Activated B cell treated with CpG ODN at 0.5 μM for 24 hours (primary cell): Measurements from ENCODE around the gene LASP1. TPM values are rescaled to one million over a fixed set of nuclear protein-coding genes. Genes with fewer than 3 reads are reported as not detected.

Experiments
- ATAC-seq: fragments of 200-7000 bp; cut with Tn5 transposase; one replicate; pipeline ENCODE4 v1.10.0; 2021; ENCODE audit warnings: low read depth, mild to moderate bottlenecking, moderate library complexity
- CTCF ChIA-PET: fragments of 350-600 bp; sonication (Branson Sonifier 250); formaldehyde crosslinking; loops from one replicate; lab custom pipeline; 2021; ENCODE audit warnings: antibody characterized with exemption; lab: Charles Lee
- POLR2A ChIA-PET: fragments of 350-600 bp; sonication (Branson Sonifier 250); formaldehyde crosslinking; loops from one replicate; lab custom pipeline; 2021; ENCODE audit warnings: antibody characterized with exemption; lab: Charles Lee
- DNase-seq: peaks from one replicate; pipeline ENCODE4 v3.0.0; 2022
- H3K27ac Mint-ChIP-seq: one replicate; pipeline ENCODE4 v1.8.0; 2020; ENCODE audit warnings: mixed read lengths
- H3K27me3 Mint-ChIP-seq: one replicate; pipeline ENCODE4 v1.8.0; 2021; ENCODE audit warnings: mixed read lengths
- H3K36me3 Mint-ChIP-seq: one replicate; pipeline ENCODE4 v1.8.0; 2021; ENCODE audit warnings: low read depth, mixed read lengths
- H3K4me1 Mint-ChIP-seq: one replicate; pipeline ENCODE4 v1.8.0; 2021; ENCODE audit warnings: mixed read lengths
- H3K4me3 Mint-ChIP-seq: one replicate; pipeline ENCODE4 v1.8.0; 2020; ENCODE audit warnings: mild to moderate bottlenecking, mixed read lengths
- H3K9me3 Mint-ChIP-seq: one replicate; pipeline ENCODE4 v1.8.0; 2020; ENCODE audit warnings: mixed read lengths
- CTCF ChIP-seq: fragments of 200-600 bp; IDR thresholded peaks from one replicate; pipeline ENCODE4 v1.8.0; 2022; ENCODE audit warnings: antibody characterized with exemption, mild to moderate bottlenecking
- intact Hi-C: fragments of 100-400 bp; cut with micrococcal nuclease; formaldehyde crosslinking; loops from one replicate; pipeline ENCODE4 v1.15.1; 2024
- total RNA-seq: library from RNA; stranded (reverse); gene quantifications from 2 replicates; pipeline ENCODE4 v1.2.3, GENCODE V29; 2022

Gene LASP1
- total RNA-seq, 1 donor from 2014 or later, result 127 TPM

GRCh38 chr17:38889745-38890409 lies 20.0 kb downstream of the LASP1 start:
- Mint-ChIP-seq H3K27ac (peak overlapping the region; percentile 19), H3K4me1 (peaks cover 33% of the 10 kb centered on the region), H3K4me3 (no peak overlapping the region), H3K27me3 (no peaks in the 10 kb centered on the region), H3K9me3 (no peaks in the 10 kb centered on the region), H3K36me3 (peaks cover 82% of the 10 kb centered on the region)
- DNase-seq (no peak), ATAC-seq (no peak)
- TF ChIP-seq CTCF, result no peak
- ChIA-PET CTCF (no interaction called here), POLR2A (interaction anchor here (0.6 kb wide), 1 partner anchor 21 kb away, joined by 3 read pairs; no protein-coding TSS in a partner anchor)
- intact Hi-C loops, result no loop called here

- Mint-ChIP-seq H3K27me3 (no peaks in the 10 kb centered on the region), H3K27ac (no peak overlapping the region), H3K4me1 (peaks cover 28% of the 10 kb centered on the region), H3K9me3 (no peaks in the 10 kb centered on the region), H3K4me3 (no peak overlapping the region), H3K36me3 (peaks cover 77% of the 10 kb centered on the region)
- ChIA-PET CTCF (no interaction called here), POLR2A (no interaction called here)
- no peak for TF ChIP-seq CTCF
- DNase-seq, result no peak
- intact Hi-C loops, result no loop called here
- ATAC-seq, result no peak
These were observed 20.5 kb downstream of the LASP1 start for GRCh38 chr17:38890410-38890746.

GRCh38 chr17:38891441-38891840 lies 21.6 kb downstream of the LASP1 start:
- ATAC-seq, result peak; percentile 40
- POLR2A ChIA-PET, result interaction anchor here (0.5 to 1.6 kb wide), 7 partner anchors 11 to 309 kb away, joined by 3 to 7 read pairs (median 6); partner anchors contain the start of genes LASP1, RPL19 and RPL23
- H3K27ac Mint-ChIP-seq, result peak overlapping the region; percentile 77
- H3K4me1 Mint-ChIP-seq, result peaks cover 18% of the 10 kb centered on the region
- no peak for TF ChIP-seq CTCF
- H3K4me3 Mint-ChIP-seq, result no peak overlapping the region
- no peak for DNase-seq
- no peaks in the 10 kb centered on the region for H3K27me3 Mint-ChIP-seq
- peaks cover 77% of the 10 kb centered on the region for H3K36me3 Mint-ChIP-seq
- CTCF ChIA-PET, result interaction anchor here (1.2 kb wide), 1 partner anchor 22 kb away, joined by 4 read pairs; the partner anchor contains the start of gene LASP1
- no peaks in the 10 kb centered on the region for H3K9me3 Mint-ChIP-seq
- intact Hi-C loops, result no loop called here

- intact Hi-C loops, result no loop called here
- DNase-seq, result no peak
- peak; percentile 45 for ATAC-seq
- H3K27me3 Mint-ChIP-seq, result no peaks in the 10 kb centered on the region
- peaks cover 16% of the 10 kb centered on the region for H3K4me1 Mint-ChIP-seq
- ChIA-PET POLR2A (interaction anchor here (0.5 to 1.6 kb wide), 5 partner anchors 10 to 39 kb away, joined by 3 to 7 read pairs (median 6); partner anchors contain the start of gene RPL23), CTCF (interaction anchor here (1.2 kb wide), 1 partner anchor 22 kb away, joined by 4 read pairs; the partner anchor contains the start of gene LASP1)
- peak overlapping the region; percentile 77 for H3K27ac Mint-ChIP-seq
- no peaks in the 10 kb centered on the region for H3K9me3 Mint-ChIP-seq
- no peak overlapping the region for H3K4me3 Mint-ChIP-seq
- H3K36me3 Mint-ChIP-seq, result peaks cover 75% of the 10 kb centered on the region
- TF ChIP-seq CTCF, result no peak
These were observed 22.2 kb downstream of the LASP1 start for GRCh38 chr17:38892083-38892482.

GRCh38 chr17:38892620-38893019 lies 22.8 kb downstream of the LASP1 start:
- no peak for ATAC-seq
- POLR2A ChIA-PET, result interaction anchor here (0.7 to 1.6 kb wide), 3 partner anchors 11 to 24 kb away, joined by 3 to 7 read pairs (median 6); no protein-coding TSS in a partner anchor
- CTCF ChIA-PET, result no interaction called here
- TF ChIP-seq CTCF, result no peak
- H3K27me3 Mint-ChIP-seq, result no peaks in the 10 kb centered on the region
- no peak for DNase-seq
- H3K4me3 Mint-ChIP-seq, result no peak overlapping the region
- intact Hi-C loops, result no loop called here
- peaks cover 77% of the 10 kb centered on the region for H3K36me3 Mint-ChIP-seq
- H3K9me3 Mint-ChIP-seq, result no peaks in the 10 kb centered on the region
- H3K27ac Mint-ChIP-seq, result peak overlapping the region; percentile 77
- H3K4me1 Mint-ChIP-seq, result peaks cover 21% of the 10 kb centered on the region
